Stomach (tissue), 9 donors: ENCODE results near the gene TRERF1. TPM values are rescaled to one million over a fixed set of nuclear protein-coding genes. Genes with fewer than 3 reads are reported as not detected.
A peak's percentile ranks its signal among the peaks of the same experiment; 100 is the strongest.

Experiments
- DNase-seq, 2 donors: peaks; one replicate each; pipeline versions ENCODE4 v3.0.0 to v3.0.0-alpha.2; 2013 to 2019
- H3K27ac ChIP-seq, 5 donors: fragments of 200-600 bp in 4 of 5; sonication (generic) in 4 of 5; one replicate each; pipeline ENCODE4 v1.5.1; 2013 to 2019; ENCODE audit warnings: mild to moderate bottlenecking in 1 of 5, moderate library complexity in 1 of 5
- H3K27me3 ChIP-seq, 3 donors: fragments of 200-600 bp; sonication (generic); one replicate each; pipeline ENCODE4 v1.5.1; 2017 to 2019; ENCODE audit warnings: mixed run types in 1 of 3
- H3K36me3 ChIP-seq, 4 donors: fragments of 200-600 bp; sonication (generic); 1 replicate in 3 of 4; 2 replicates in 1 of 4; pipeline ENCODE4 v1.5.1; 2016 to 2019
- H3K4me1 ChIP-seq, 4 donors: fragments of 200-600 bp; sonication (generic); one replicate each; pipeline ENCODE4 v1.5.1; 2016 to 2019
- H3K4me3 ChIP-seq, 4 donors: fragments of 200-600 bp; sonication (generic) in 3 of 4; one replicate each; pipeline ENCODE4 v1.5.1; 2016 to 2019; ENCODE audit warnings: mild to moderate bottlenecking in 1 of 4
- H3K9me3 ChIP-seq, 4 donors: fragments of 200-600 bp; sonication (generic); one replicate each; pipeline ENCODE4 v1.5.1; 2016 to 2019
- CTCF ChIP-seq, 7 experiments: fragments of 450-650 bp in 4 of 7; fragments of 200-600 bp in 3 of 7; sonication (generic) in 3 of 7; IDR thresholded peaks; one replicate each; pipeline ENCODE4 v1.5.1; 2016 to 2019; ENCODE audit warnings: antibody characterized with exemption in 7 of 7, control low read depth in 2 of 7, mild to moderate bottlenecking in 1 of 7
- EP300 ChIP-seq: sonication (generic); formaldehyde crosslinking; IDR thresholded peaks from one replicate; pipeline ENCODE4 v1.6.1; 2017; ENCODE audit warnings: antibody characterized with exemption
- POLR2A ChIP-seq, 4 donors: fragments of 450-650 bp; IDR thresholded peaks; one replicate each; pipeline ENCODE4 v1.6.1; 2016; ENCODE audit warnings: antibody characterized with exemption in 4 of 4, control low read depth in 2 of 4, mild to moderate bottlenecking in 1 of 4, moderate library complexity in 1 of 4
- POLR2AphosphoS5 ChIP-seq, 3 donors: sonication (generic); formaldehyde crosslinking; IDR thresholded peaks; one replicate each; pipeline ENCODE4 v1.6.1; 2016; ENCODE audit warnings: antibody characterized with exemption in 3 of 3
- WGBS, 5 donors: extraction: QIAGEN DNeasy Blood & Tissue Kit in 3 of 5; methylation state at CpG; one replicate each; pipeline versions ENCODE4 v1.1.5 to v1.1.7; 2013 to 2018; 5-methylcytosine and 5-hydroxymethylcytosine counted together
- intact Hi-C: fragments of 100-400 bp; cut with DNase I; formaldehyde crosslinking; loops from one replicate; pipeline ENCODE4 v1.15.1; 2023; ENCODE audit warnings: low total_unique reads
- polyA plus RNA-seq, 3 donors: library from polyadenylated mRNA; stranded (reverse); fragments of 200-250 nt; gene quantifications; one replicate each; pipeline ENCODE4 v1.2.3, GENCODE V29; 2013
- total RNA-seq, 5 donors: library from RNA; depleted of rRNA; stranded (reverse); fragments of >200 nt; gene quantifications; one replicate each; pipeline versions ENCODE4 v1.1.0 to v1.2.3, GENCODE V29; 2014 to 2016
- donor health status: healthy with polysubstance abuse.
- donor health status: Bipolar disorder and iron deficiency.
- donor health status: healthy.

Gene TRERF1
- total and polyA plus RNA-seq, 8 donors: 2.1 to 8.1 (median 4.9) TPM

GRCh38 chr6:42369568-42369967, 82.2 kb downstream of the TRERF1 start:
- intact Hi-C loops: no loop called here
- H3K4me3 ChIP-seq: no peak overlapping the region
- no peaks in the 10 kb centered on the region for H3K27me3 ChIP-seq
- 86 to 97% (median 91%) methylated on average over 2 of the region's 2 CpGs for WGBS, 5 donors
- peak overlapping the region in 2 of 5 donors; percentile 31 to 84 for H3K27ac ChIP-seq
- peaks cover 22 to 70% (median 35%) of the 10 kb centered on the region in 4 donors for H3K4me1 ChIP-seq
- H3K36me3 ChIP-seq: no peaks in the 10 kb centered on the region
- H3K9me3 ChIP-seq: no peaks in the 10 kb centered on the region
- peak in 1 of 2 donors; percentile 59 for DNase-seq
- TF ChIP-seq EP300 (no peak), CTCF (IDR thresholded peaks at IDR 0.05) (no peak), POLR2A (IDR thresholded peaks at IDR 0.05) (no peak), POLR2AphosphoS5 (IDR thresholded peaks at IDR 0.05) (no peak)

- Histone ChIP-seq H3K9me3 (no peaks in the 10 kb centered on the region), H3K36me3 (no peaks in the 10 kb centered on the region), H3K4me3 (peak overlapping the region in 1 of 4 donors; percentile 21), H3K27me3 (no peaks in the 10 kb centered on the region), H3K4me1 (peaks cover 22 to 64% (median 39%) of the 10 kb centered on the region in 4 donors), H3K27ac (peak overlapping the region in 4 of 5 donors; percentile 57 to 84 (median 74))
- no peak for TF ChIP-seq POLR2A (IDR thresholded peaks at IDR 0.05)
- TF ChIP-seq CTCF (IDR thresholded peaks at IDR 0.05): no peak
- no peak for TF ChIP-seq EP300
- TF ChIP-seq POLR2AphosphoS5 (IDR thresholded peaks at IDR 0.05): no peak
- intact Hi-C loops: no loop called here
- no peak for DNase-seq
- 61 to 78% (median 75%) methylated on average over 7 of the region's 7 CpGs for WGBS, 5 donors
These were observed 83.5 kb downstream of the TRERF1 start for GRCh38 chr6:42368181-42368580.

GRCh38 chr6:42367353-42368011, 84.2 kb downstream of the TRERF1 start:
- peak overlapping the region; percentile 32 to 84 (median 65) for H3K27ac ChIP-seq
- WGBS, 5 donors: 47 to 71% (median 62%) methylated on average over 14 of the region's 14 CpGs
- H3K36me3 ChIP-seq: peaks cover 0 to 5% (median 0%) of the 10 kb centered on the region in 4 donors
- no peak for DNase-seq
- H3K4me3 ChIP-seq: peak overlapping the region in 1 of 4 donors; percentile 21
- intact Hi-C loops: no loop called here
- H3K9me3 ChIP-seq: no peaks in the 10 kb centered on the region
- H3K27me3 ChIP-seq: no peaks in the 10 kb centered on the region
- TF ChIP-seq EP300 (no peak), POLR2AphosphoS5 (IDR thresholded peaks at IDR 0.05) (peak in 1 of 3 donors; percentile 4)
- H3K4me1 ChIP-seq: peaks cover 22 to 62% (median 39%) of the 10 kb centered on the region in 4 donors

GRCh38 chr6:42366999-42367352, 84.8 kb downstream of the TRERF1 start:
- no peak for TF ChIP-seq EP300
- no peak for TF ChIP-seq POLR2A (IDR thresholded peaks at IDR 0.05)
- no peak for TF ChIP-seq POLR2AphosphoS5 (IDR thresholded peaks at IDR 0.05)
- TF ChIP-seq CTCF (IDR thresholded peaks at IDR 0.05): no peak
- 79 to 84% (median 82%) methylated on average over 3 of the region's 3 CpGs for WGBS, 5 donors
- peak overlapping the region; percentile 32 to 84 (median 65) for H3K27ac ChIP-seq
- intact Hi-C loops: no loop called here
- no peaks in the 10 kb centered on the region for H3K27me3 ChIP-seq
- peaks cover 22 to 62% (median 39%) of the 10 kb centered on the region in 4 donors for H3K4me1 ChIP-seq
- H3K4me3 ChIP-seq: peak overlapping the region in 1 of 4 donors; percentile 21
- no peaks in the 10 kb centered on the region for H3K9me3 ChIP-seq
- peaks cover 0 to 6% (median 2%) of the 10 kb centered on the region in 4 donors for H3K36me3 ChIP-seq
- no peak for DNase-seq
